ENCODE measurements around the gene PPP2R2C. TPM values are rescaled to one million over a fixed set of nuclear protein-coding genes. Genes with fewer than 3 reads are reported as not detected.

PPP2R2C gene
- total RNA-seq, 1 experiment from 2014 or later, result 8.1 TPM

GRCh38 chr4:6302869-6303268, 169.5 kb downstream of the PPP2R2C start:
- no peak for DNase-seq
- H2BK120ac ChIP-seq (ENCODE audit: low read depth, low read length, poor library complexity, severe bottlenecking), result no peak overlapping the region
- peaks cover 23 to 32% (median 31%) of the 10 kb centered on the region in 3 experiments; a peak in 6 of 7 replicates for H3K36me3 Mint-ChIP-seq (ENCODE audit: insufficient read depth in 1 of 3, low read depth in 3 of 3)
- H2BK5ac ChIP-seq (ENCODE audit: insufficient read length, low read length), result no peak overlapping the region
- H3K4ac ChIP-seq (ENCODE audit: low read depth, low read length), result no peak overlapping the region
- H3K14ac ChIP-seq (ENCODE audit: insufficient read depth, low read length), result no peak overlapping the region
- no peak overlapping the region for H3K23ac ChIP-seq (ENCODE audit: insufficient read length, low read depth, low read length)
- H3K4me2 ChIP-seq (ENCODE audit: insufficient read depth, insufficient read length, low read length), result no peak overlapping the region
- H4K20me1 ChIP-seq (ENCODE audit: control insufficient read depth, insufficient read depth, insufficient read length), result no peaks in the 10 kb centered on the region
- H3K23me2 ChIP-seq (ENCODE audit: insufficient read length, low read depth, low read length, poor library complexity, severe bottlenecking), result no peaks in the 10 kb centered on the region
- no peaks in the 10 kb centered on the region for H3K79me2 ChIP-seq (ENCODE audit: insufficient read depth, low read length)
- H3K4me3 Mint-ChIP-seq, result no peak overlapping the region
- no peak overlapping the region for H3K27ac ChIP-seq (ENCODE audit: insufficient read length, low read depth, low read length)
- no peaks in the 10 kb centered on the region for H3K9me3 Mint-ChIP-seq
- TF ChIP-seq, protein P1, sequence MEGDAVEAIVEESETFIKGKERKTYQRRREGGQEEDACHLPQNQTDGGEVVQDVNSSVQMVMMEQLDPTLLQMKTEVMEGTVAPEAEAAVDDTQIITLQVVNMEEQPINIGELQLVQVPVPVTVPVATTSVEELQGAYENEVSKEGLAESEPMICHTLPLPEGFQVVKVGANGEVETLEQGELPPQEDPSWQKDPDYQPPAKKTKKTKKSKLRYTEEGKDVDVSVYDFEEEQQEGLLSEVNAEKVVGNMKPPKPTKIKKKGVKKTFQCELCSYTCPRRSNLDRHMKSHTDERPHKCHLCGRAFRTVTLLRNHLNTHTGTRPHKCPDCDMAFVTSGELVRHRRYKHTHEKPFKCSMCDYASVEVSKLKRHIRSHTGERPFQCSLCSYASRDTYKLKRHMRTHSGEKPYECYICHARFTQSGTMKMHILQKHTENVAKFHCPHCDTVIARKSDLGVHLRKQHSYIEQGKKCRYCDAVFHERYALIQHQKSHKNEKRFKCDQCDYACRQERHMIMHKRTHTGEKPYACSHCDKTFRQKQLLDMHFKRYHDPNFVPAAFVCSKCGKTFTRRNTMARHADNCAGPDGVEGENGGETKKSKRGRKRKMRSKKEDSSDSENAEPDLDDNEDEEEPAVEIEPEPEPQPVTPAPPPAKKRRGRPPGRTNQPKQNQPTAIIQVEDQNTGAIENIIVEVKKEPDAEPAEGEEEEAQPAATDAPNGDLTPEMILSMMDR (conservative IDR thresholded peaks at IDR 0.05), result no peak
- H3T11ph ChIP-seq (ENCODE audit: low read length), result no peak overlapping the region
- H2BK20ac ChIP-seq (ENCODE audit: low read depth, low read length, poor library complexity, severe bottlenecking), result no peak overlapping the region
- H3K79me1 ChIP-seq (ENCODE audit: insufficient read depth, low read depth, low read length, poor library complexity, severe bottlenecking), result no peaks in the 10 kb centered on the region
- no peaks in the 10 kb centered on the region for H3K27me3 ChIP-seq (ENCODE audit: insufficient read depth, low read length)
- no peak overlapping the region for H2AK5ac ChIP-seq (ENCODE audit: insufficient read length, low read length)
- H2BK15ac ChIP-seq (ENCODE audit: low read depth, low read length), result no peak overlapping the region
- no peak overlapping the region for H3K27ac Mint-ChIP-seq
- no peak overlapping the region for H3K18ac ChIP-seq (ENCODE audit: insufficient read length, low read depth, low read length)
- 0 out of 4 replicates have a peak, but pooled peaks cover 0 to 2% of the 10 kb centered on the region in 2 experiments for H3K4me1 Mint-ChIP-seq
- no peak overlapping the region for H3K56ac ChIP-seq (ENCODE audit: insufficient read length, low read depth, low read length)
- H4K91ac ChIP-seq (ENCODE audit: insufficient read length, low read depth, low read length), result no peak overlapping the region
- H3K4me1 ChIP-seq (ENCODE audit: insufficient read depth, low read length), result no peaks in the 10 kb centered on the region
- H4K8ac ChIP-seq (replicated peaks; ENCODE audit: insufficient read length, low read depth, low read length), result no peak overlapping the region
- H4K5ac ChIP-seq (ENCODE audit: insufficient read length, low read depth, low read length), result no peak overlapping the region
- WGBS (ENCODE audit: extremely low coverage, insufficient read length, low lambda C conversion rate), result no CpG with 5 or more reads among the region's 6 CpGs
- H2AFZ ChIP-seq (ENCODE audit: low read length), result no peak overlapping the region
- no peak overlapping the region for H3K9ac ChIP-seq (ENCODE audit: extremely low read depth, insufficient read length, low read length)
- H2BK12ac ChIP-seq (ENCODE audit: insufficient read length, low read depth, low read length), result no peak overlapping the region
- no peaks in the 10 kb centered on the region for H3K9me3 ChIP-seq (ENCODE audit: control insufficient read depth, low read depth, low read length)
- peaks cover 14% of the 10 kb centered on the region for H3K27me3 Mint-ChIP-seq (ENCODE audit: low read depth)

All from H9 (cell line).